ENCODE results near the gene ZFAND3.
"Not testable (repeated sequence)": the region's sequence is repeated elsewhere in the genome, so short reads cannot be mapped to it uniquely, and the experiment has no call there.

The ZFAND3 gene

GRCh38 chr6:37865504-37865903, 46.0 kb downstream of the ZFAND3 start:
- no peak for DNase-seq (ENCODE audit: low read depth in 2 of 2)

- no peak for DNase-seq (ENCODE audit: low read depth in 2 of 2)
These were observed 47.3 kb downstream of the ZFAND3 start for GRCh38 chr6:37866590-37867507.

GRCh38 chr6:37867756-37868446, 48.4 kb downstream of the ZFAND3 start:
- no peak for DNase-seq (ENCODE audit: low read depth in 2 of 2)

- DNase-seq (ENCODE audit: low read depth in 2 of 2) = peak in 1 of 2 donors; percentile 7
These were observed 48.9 kb downstream of the ZFAND3 start for GRCh38 chr6:37868447-37868825.

- DNase-seq (ENCODE audit: low read depth in 2 of 2) = no peak
These were observed 52.3 kb downstream of the ZFAND3 start for GRCh38 chr6:37871616-37872372.

- no peak for DNase-seq (ENCODE audit: low read depth in 2 of 2)
These were observed 52.8 kb downstream of the ZFAND3 start for GRCh38 chr6:37872373-37872745.

GRCh38 chr6:37874726-37875125, 55.2 kb downstream of the ZFAND3 start:
- no peak for DNase-seq (ENCODE audit: low read depth in 2 of 2)

- no peak for DNase-seq (ENCODE audit: low read depth in 2 of 2)
These were observed 56.2 kb downstream of the ZFAND3 start for GRCh38 chr6:37875561-37876309.

- no peak for DNase-seq (ENCODE audit: low read depth in 2 of 2)
These were observed 57.3 kb downstream of the ZFAND3 start for GRCh38 chr6:37876843-37877242.

GRCh38 chr6:37877373-37878149, 58.0 kb downstream of the ZFAND3 start:
- no peak for DNase-seq (ENCODE audit: low read depth in 2 of 2)

GRCh38 chr6:37878150-37878710, 58.7 kb downstream of the ZFAND3 start:
- no peak for DNase-seq (ENCODE audit: low read depth in 2 of 2)

GRCh38 chr6:37880602-37881001, 61.1 kb downstream of the ZFAND3 start:
- DNase-seq (ENCODE audit: low read depth in 2 of 2) = not testable (repeated sequence)

GRCh38 chr6:37882292-37882691, 62.8 kb downstream of the ZFAND3 start:
- DNase-seq (ENCODE audit: low read depth in 2 of 2) = no peak

GRCh38 chr6:37882724-37883413, 63.3 kb downstream of the ZFAND3 start:
- no peak for DNase-seq (ENCODE audit: low read depth in 2 of 2)

- no peak for DNase-seq (ENCODE audit: low read depth in 2 of 2)
These were observed 65.0 kb downstream of the ZFAND3 start for GRCh38 chr6:37884548-37884947.

GRCh38 chr6:37889051-37889450, 69.5 kb downstream of the ZFAND3 start:
- DNase-seq (ENCODE audit: low read depth in 2 of 2) = no peak

GRCh38 chr6:37889486-37889885, 70.0 kb downstream of the ZFAND3 start:
- DNase-seq (ENCODE audit: low read depth in 2 of 2) = no peak

GRCh38 chr6:37891072-37891471, 71.5 kb downstream of the ZFAND3 start:
- no peak for DNase-seq (ENCODE audit: low read depth in 2 of 2)

GRCh38 chr6:37893257-37893656, 73.7 kb downstream of the ZFAND3 start:
- DNase-seq (ENCODE audit: low read depth in 2 of 2) = no peak

- not testable (repeated sequence) for DNase-seq (ENCODE audit: low read depth in 2 of 2)
These were observed 74.2 kb downstream of the ZFAND3 start for GRCh38 chr6:37893734-37894133.

Measured in stimulated activated CD8-positive, alpha-beta memory T cell treated with anti-CD3 and anti-CD28 coated beads, Interleukin-15, amount 100 ng/mL, for 48 hours (primary cell).